Keratinocyte (primary cell): ENCODE results near the gene GRIN3A. TPM values are rescaled to one million over a fixed set of nuclear protein-coding genes. Genes with fewer than 3 reads are reported as not detected.
A peak's percentile ranks its signal among the peaks of the same experiment; 100 is the strongest.

Experiments
- DNase-seq: peaks from one replicate; pipeline ENCODE4 v3.0.0-alpha.2; 2011; ENCODE audit warnings: low read depth, missing footprints, low spot score
- FAIRE-seq: peaks from 2 replicates; lab custom pipeline; 2011; peaks lifted over from hg19 to GRCh38; lab: Jason Lieb, UNC
- H2AFZ ChIP-seq: 2 replicates; pipeline ENCODE4 v1.6.0; 2012; ENCODE audit warnings: low read length, control low read depth, inconsistent platforms; ENCODE audit not compliant: control insufficient read depth
- H3K27ac ChIP-seq: 2 replicates; pipeline ENCODE4 v1.5.1; 2011; ENCODE audit warnings: low read length; ENCODE audit not compliant: control insufficient read depth, insufficient read depth
- H3K27me3 ChIP-seq: 3 replicates; pipeline ENCODE4 v1.6.0; 2011; ENCODE audit warnings: low read length; ENCODE audit not compliant: control insufficient read depth, insufficient read depth; ENCODE audit errors: extremely low read depth
- H3K36me3 ChIP-seq, 2 experiments: 2 replicates in 1 of 2; 3 replicates in 1 of 2; pipeline ENCODE4 v1.5.1; 2011; ENCODE audit warnings: low read length in 2 of 2, mild to moderate bottlenecking in 1 of 2; ENCODE audit not compliant: control insufficient read depth in 2 of 2, insufficient read depth in 2 of 2; ENCODE audit errors: extremely low read depth in 1 of 2
- H3K4me1 ChIP-seq: 3 replicates; pipeline ENCODE4 v1.5.1; 2011; ENCODE audit warnings: low read length; ENCODE audit not compliant: control insufficient read depth, insufficient read depth; ENCODE audit errors: extremely low read depth
- H3K4me2 ChIP-seq: 3 replicates; pipeline ENCODE4 v1.6.0; 2011; ENCODE audit warnings: low read depth, low read length; ENCODE audit not compliant: control insufficient read depth, insufficient read depth; ENCODE audit errors: extremely low read depth
- H3K4me3 ChIP-seq, 3 experiments: fragments of 200-600 bp in 1 of 3; sonication (generic) in 1 of 3; 2 replicates in 2 of 3; 3 replicates in 1 of 3; pipeline ENCODE4 v1.5.1; 2011 to 2016; ENCODE audit warnings: low read length in 3 of 3, mild to moderate bottlenecking in 3 of 3, control low read depth in 2 of 3, inconsistent platforms in 1 of 3, low read depth in 1 of 3, mixed read lengths in 1 of 3, mixed run types in 1 of 3, moderate library complexity in 1 of 3; ENCODE audit not compliant: control insufficient read depth in 2 of 3, insufficient read depth in 2 of 3; ENCODE audit errors: extremely low read depth in 1 of 3
- H3K79me2 ChIP-seq: 2 replicates; pipeline ENCODE4 v1.6.0; 2012; ENCODE audit warnings: low read length; ENCODE audit not compliant: control insufficient read depth, insufficient read depth
- H3K9ac ChIP-seq: 3 replicates; pipeline ENCODE4 v1.6.0; 2011; ENCODE audit warnings: low read length; ENCODE audit not compliant: control insufficient read depth, insufficient read depth; ENCODE audit errors: extremely low read depth
- H3K9me1 ChIP-seq: 3 replicates; pipeline ENCODE4 v1.6.0; 2011; ENCODE audit warnings: low read length; ENCODE audit not compliant: control insufficient read depth, insufficient read depth; ENCODE audit errors: extremely low read depth
- H3K9me3 ChIP-seq: 2 replicates; pipeline ENCODE4 v1.5.1; 2012; ENCODE audit warnings: low read depth, low read length; ENCODE audit not compliant: control insufficient read depth
- H4K20me1 ChIP-seq: 3 replicates; pipeline ENCODE4 v1.6.0; 2011; ENCODE audit warnings: low read length; ENCODE audit not compliant: control insufficient read depth, insufficient read depth; ENCODE audit errors: extremely low read depth
- CTCF ChIP-seq, 3 experiments: IDR thresholded peaks in 1 of 3; conservative IDR thresholded peaks in 1 of 3; optimal IDR thresholded peaks in 1 of 3; 2 replicates in 2 of 3; 3 replicates in 1 of 3; pipeline versions ENCODE3 to v1.5.1; 2011; ENCODE audit warnings: low read length in 3 of 3, mild to moderate bottlenecking in 3 of 3, moderate library complexity in 2 of 3, control low read depth in 1 of 3, inconsistent platforms in 1 of 3; ENCODE audit not compliant: insufficient read depth in 2 of 3; ENCODE audit errors: extremely low read depth in 1 of 3
- EZH2 ChIP-seq: IDR thresholded peaks from one replicate; pipeline ENCODE4 v1.6.1; 2012; ENCODE audit warnings: inconsistent platforms, mild to moderate bottlenecking, low read length, moderate library complexity
- dilution Hi-C: fragments of 300-500 bp; cut with MboI; formaldehyde crosslinking; loops from one replicate; pipeline ENCODE4 v1.7.0; 2020; ENCODE audit warnings: low sequenced_read_pairs; ENCODE audit not compliant: extremely low pct_ligation_motif_present
- polyA plus RNA-seq, 5 experiments: library from polyadenylated mRNA; depleted of rRNA in 3 of 5; stranded (reverse) in 3 of 5; stranded (forward) in 1 of 5; unstranded in 1 of 5; fragments of >200 nt; gene quantifications; 1 replicate in 1 of 5; 2 replicates in 3 of 5; 3 replicates in 1 of 5; pipeline versions ENCODE4 v1.2.1 to v1.2.3, GENCODE V29; 2011 to 2012; ENCODE audit warnings: missing spikeins in 2 of 5, low read depth in 1 of 5, low replicate concordance in 1 of 5

The GRIN3A gene
- polyA plus RNA-seq, 1 donor (not counting 4 experiments of a cell fraction or from before 2014, with no cell fraction given) = not detected

- Histone ChIP-seq H3K4me1 (peaks cover 20% of the 10 kb centered on the region), H3K9me3 (no peaks in the 10 kb centered on the region), H3K9ac (no peak overlapping the region), H3K4me2 (peak overlapping the region; percentile 69), H3K27ac (peak overlapping the region; percentile 69), H3K27me3 (no peaks in the 10 kb centered on the region), H3K79me2 (peaks cover 22% of the 10 kb centered on the region), H2AFZ (no peak overlapping the region), H3K9me1 (no peaks in the 10 kb centered on the region), H4K20me1 (no peaks in the 10 kb centered on the region), H3K36me3 (peaks cover 8 to 11% of the 10 kb centered on the region in 2 experiments), H3K4me3 (peak overlapping the region in 1 of 3 experiments; percentile 34)
- dilution Hi-C loops = no loop called here
- no peak for TF ChIP-seq CTCF (optimal IDR thresholded peaks at IDR 0.05 in 1 of 3, IDR thresholded peaks at IDR 0.05 in 1 of 3, conservative IDR thresholded peaks at IDR 0.05 in 1 of 3; ENCODE audit: extremely low read depth in 1 of 3, insufficient read depth in 2 of 3, low read length in 3 of 3)
- no peak for TF ChIP-seq EZH2
- FAIRE-seq (no peak), DNase-seq (no peak)
Measured at GRCh38 chr9:101536938-101537337, 201.5 kb downstream of the GRIN3A start.

- H4K20me1 ChIP-seq = no peaks in the 10 kb centered on the region
- dilution Hi-C loops = no loop called here
- H3K36me3 ChIP-seq = peaks cover 8 to 11% of the 10 kb centered on the region in 2 experiments
- TF ChIP-seq EZH2 (no peak), CTCF (optimal IDR thresholded peaks at IDR 0.05 in 1 of 3, IDR thresholded peaks at IDR 0.05 in 1 of 3, conservative IDR thresholded peaks at IDR 0.05 in 1 of 3; ENCODE audit: extremely low read depth in 1 of 3, insufficient read depth in 2 of 3, low read length in 3 of 3) (no peak)
- H3K9me1 ChIP-seq = no peaks in the 10 kb centered on the region
- H3K27me3 ChIP-seq = no peaks in the 10 kb centered on the region
- peaks cover 22% of the 10 kb centered on the region for H3K79me2 ChIP-seq
- H3K9ac ChIP-seq = no peak overlapping the region
- peak overlapping the region in 1 of 3 experiments; percentile 34 for H3K4me3 ChIP-seq
- H3K4me1 ChIP-seq = peaks cover 20% of the 10 kb centered on the region
- H2AFZ ChIP-seq = no peak overlapping the region
- FAIRE-seq = no peak
- peak overlapping the region; percentile 69 for H3K27ac ChIP-seq
- no peak for DNase-seq
- H3K9me3 ChIP-seq = no peaks in the 10 kb centered on the region
- H3K4me2 ChIP-seq = peak overlapping the region; percentile 69
Measured at GRCh38 chr9:101536351-101536750, 202.1 kb downstream of the GRIN3A start.
